Neural progenitor cell (in vitro differentiated cells): Measurements from ENCODE around the gene AGBL4. TPM values are rescaled to one million over a fixed set of nuclear protein-coding genes. Genes with fewer than 3 reads are reported as not detected.

Experiments
- DNase-seq: peaks from one replicate; pipeline ENCODE4 v3.0.0-alpha.2; 2016; ENCODE audit warnings: low spot score
- H2AFZ ChIP-seq: fragments of 200-600 bp; sonication (generic); replicated peaks from 2 replicates; pipeline ENCODE4 v1.6.1; 2016; ENCODE audit warnings: antibody characterized with exemption
- H3F3A ChIP-seq: fragments of 200-600 bp; sonication (generic); 2 replicates; pipeline ENCODE4 v1.6.1; 2016; ENCODE audit warnings: antibody characterized with exemption, low read depth
- H3K27ac ChIP-seq: fragments of 200-600 bp; sonication (generic); 2 replicates; pipeline ENCODE4 v1.5.1; 2016; ENCODE audit warnings: mild to moderate bottlenecking
- H3K27me3 ChIP-seq: fragments of 200-600 bp; sonication (generic); 2 replicates; pipeline ENCODE4 v1.6.1; 2016; ENCODE audit warnings: mild to moderate bottlenecking, moderate library complexity
- H3K36me3 ChIP-seq: fragments of 200-600 bp; sonication (generic); 2 replicates; pipeline ENCODE4 v1.5.1; 2016
- H3K4me1 ChIP-seq: fragments of 200-600 bp; sonication (generic); 2 replicates; pipeline ENCODE4 v1.6.1; 2016; ENCODE audit warnings: mixed run types
- H3K4me2 ChIP-seq: fragments of 200-600 bp; sonication (generic); 2 replicates; pipeline ENCODE4 v1.6.1; 2016
- H3K4me3 ChIP-seq: fragments of 200-600 bp; sonication (generic); 2 replicates; pipeline ENCODE4 v1.5.1; 2016
- H3K79me2 ChIP-seq: fragments of 200-600 bp; sonication (generic); 2 replicates; pipeline ENCODE4 v1.6.1; 2016; ENCODE audit warnings: low read depth
- H3K9ac ChIP-seq: fragments of 200-600 bp; sonication (generic); 2 replicates; pipeline ENCODE4 v1.6.1; 2016
- H3K9me3 ChIP-seq: fragments of 200-600 bp; sonication (generic); 2 replicates; pipeline ENCODE4 v1.5.1; 2016; ENCODE audit warnings: low read depth
- H4K20me1 ChIP-seq: fragments of 200-600 bp; sonication (generic); 2 replicates; pipeline ENCODE4 v1.6.1; 2016; ENCODE audit warnings: low read depth
- H3K27ac Mint-ChIP-seq: 3 replicates; pipeline ENCODE4 v1.8.0; 2021; ENCODE audit warnings: mixed read lengths
- H3K27me3 Mint-ChIP-seq: 2 replicates; pipeline ENCODE4 v1.8.0; 2022; ENCODE audit warnings: low read depth, mild to moderate bottlenecking, inconsistent platforms, moderate library complexity, mixed read lengths; ENCODE audit not compliant: insufficient read depth
- H3K36me3 Mint-ChIP-seq: 3 replicates; pipeline ENCODE4 v1.8.0; 2021; ENCODE audit warnings: mixed read lengths
- H3K4me1 Mint-ChIP-seq: 3 replicates; pipeline ENCODE4 v1.8.0; 2021; ENCODE audit warnings: mixed read lengths
- H3K4me3 Mint-ChIP-seq: 3 replicates; pipeline ENCODE4 v1.8.0; 2021; ENCODE audit warnings: mild to moderate bottlenecking, moderate library complexity, mixed read lengths
- H3K9me3 Mint-ChIP-seq: 3 replicates; pipeline ENCODE4 v1.8.0; 2020; ENCODE audit warnings: mixed read lengths
- CTCF ChIP-seq: fragments of 200-600 bp; sonication (generic); IDR thresholded peaks from 2 replicates; pipeline ENCODE4 v1.5.1; 2017; ENCODE audit warnings: antibody characterized with exemption, mild to moderate bottlenecking
- EZH2 ChIP-seq: fragments of 200-600 bp; sonication (generic); IDR thresholded peaks from 2 replicates; pipeline ENCODE4 v1.6.1; 2017; ENCODE audit warnings: antibody characterized with exemption, mild to moderate bottlenecking, moderate library complexity
- EZH2phosphoT487 ChIP-seq: fragments of 200-600 bp; sonication (generic); IDR thresholded peaks from 2 replicates; pipeline ENCODE4 v1.6.1; 2017; ENCODE audit warnings: antibody characterized with exemption
- total RNA-seq: library from RNA; depleted of rRNA; stranded (reverse); fragments of >200 nt; gene quantifications from 2 replicates; pipeline ENCODE4 v1.2.3, GENCODE V29; 2015; ENCODE audit warnings: low replicate concordance

Gene AGBL4
- total RNA-seq, 1 donor from 2014 or later = 1.5 TPM

GRCh38 chr1:48728584-48728983, 1295.2 kb downstream of the AGBL4 start:
- H3K4me3 ChIP-seq = no peak overlapping the region
- no peak overlapping the region for H3K9ac ChIP-seq
- Mint-ChIP-seq H3K36me3 (peaks cover 9% of the 10 kb centered on the region), H3K4me1 (no peaks in the 10 kb centered on the region), H3K9me3 (no peaks in the 10 kb centered on the region), H3K4me3 (no peak overlapping the region), H3K27ac (no peak overlapping the region), H3K27me3 (no peaks in the 10 kb centered on the region)
- no peaks in the 10 kb centered on the region for H3K79me2 ChIP-seq
- no peak overlapping the region for H2AFZ ChIP-seq
- no peak for DNase-seq
- peaks cover 12% of the 10 kb centered on the region for H4K20me1 ChIP-seq
- TF ChIP-seq EZH2 (no peak), EZH2phosphoT487 (no peak), CTCF (no peak)
- no peak overlapping the region for H3K4me2 ChIP-seq
- no peaks in the 10 kb centered on the region for H3K27me3 ChIP-seq
- no peaks in the 10 kb centered on the region for H3F3A ChIP-seq
- H3K27ac ChIP-seq = no peak overlapping the region
- no peaks in the 10 kb centered on the region for H3K4me1 ChIP-seq
- H3K36me3 ChIP-seq = no peaks in the 10 kb centered on the region
- no peaks in the 10 kb centered on the region for H3K9me3 ChIP-seq

GRCh38 chr1:48726557-48727215, 1297.1 kb downstream of the AGBL4 start:
- Histone ChIP-seq H3F3A (no peaks in the 10 kb centered on the region), H3K4me1 (no peaks in the 10 kb centered on the region), H3K9me3 (no peaks in the 10 kb centered on the region), H2AFZ (no peak overlapping the region), H3K4me2 (no peak overlapping the region), H3K27ac (no peak overlapping the region), H4K20me1 (peaks cover 6% of the 10 kb centered on the region), H3K27me3 (no peaks in the 10 kb centered on the region), H3K79me2 (no peaks in the 10 kb centered on the region), H3K4me3 (no peak overlapping the region), H3K9ac (no peak overlapping the region), H3K36me3 (no peaks in the 10 kb centered on the region)
- Mint-ChIP-seq H3K4me3 (no peak overlapping the region), H3K27me3 (no peaks in the 10 kb centered on the region), H3K36me3 (peaks cover 9% of the 10 kb centered on the region), H3K4me1 (no peaks in the 10 kb centered on the region), H3K9me3 (no peaks in the 10 kb centered on the region), H3K27ac (no peak overlapping the region)
- TF ChIP-seq EZH2 (no peak), EZH2phosphoT487 (no peak), CTCF (no peak)
- no peak for DNase-seq

- Histone ChIP-seq H3K9me3 (no peaks in the 10 kb centered on the region), H2AFZ (no peak overlapping the region), H3K4me2 (no peak overlapping the region), H3K4me1 (no peaks in the 10 kb centered on the region), H3K79me2 (no peaks in the 10 kb centered on the region), H4K20me1 (peaks cover 5% of the 10 kb centered on the region), H3K9ac (no peak overlapping the region), H3K4me3 (no peak overlapping the region), H3K27me3 (no peaks in the 10 kb centered on the region), H3K27ac (no peak overlapping the region), H3K36me3 (no peaks in the 10 kb centered on the region), H3F3A (no peaks in the 10 kb centered on the region)
- no peak for DNase-seq
- Mint-ChIP-seq H3K27ac (no peak overlapping the region), H3K4me3 (no peak overlapping the region), H3K4me1 (no peaks in the 10 kb centered on the region), H3K36me3 (peaks cover 9% of the 10 kb centered on the region), H3K27me3 (no peaks in the 10 kb centered on the region), H3K9me3 (no peaks in the 10 kb centered on the region)
- TF ChIP-seq EZH2 = no peak
- no peak for TF ChIP-seq EZH2phosphoT487
- TF ChIP-seq CTCF = no peak
Observed at GRCh38 chr1:48726139-48726538, 1297.6 kb downstream of the AGBL4 start.
